ENCODE data around the gene SEMA5B. TPM values are rescaled to one million over a fixed set of nuclear protein-coding genes. Genes with fewer than 3 reads are reported as not detected.

SEMA5B gene
- total and polyA plus RNA-seq, 8 donors = 0.61 to 9.0 (median 6.4) TPM

- Histone ChIP-seq H3K27me3 (no peaks in the 10 kb centered on the region), H3K36me3 (no peaks in the 10 kb centered on the region), H3K4me3 (no peak overlapping the region), H3K9me3 (no peaks in the 10 kb centered on the region), H3K4me1 (peaks cover 0 to 12% of the 10 kb centered on the region in 2 donors), H3K27ac (no peak overlapping the region)
- DNase-seq (peak in 1 of 4 donors; percentile 21), ATAC-seq (peak; percentile 46)
- intact Hi-C loops (cut with DNase I) = no loop called here
- TF ChIP-seq CTCF (IDR thresholded peaks at IDR 0.05) = no peak
Observed at GRCh38 chr3:122952520-122952919, 75.0 kb downstream of the SEMA5B start.

- DNase-seq = no peak
- no peaks in the 10 kb centered on the region for H3K36me3 ChIP-seq
- no peak overlapping the region for H3K27ac ChIP-seq
- H3K4me1 ChIP-seq = no peaks in the 10 kb centered on the region
- H3K27me3 ChIP-seq = no peaks in the 10 kb centered on the region
- intact Hi-C loops (cut with DNase I) = loop anchor here in 1 of 2 donors (10.0 kb wide), 2 partner anchors 76 to 306 kb away; partner anchors contain the start of gene SEMA5B
- no peak for ATAC-seq
- no peaks in the 10 kb centered on the region for H3K9me3 ChIP-seq
- H3K4me3 ChIP-seq = no peak overlapping the region
- TF ChIP-seq CTCF (IDR thresholded peaks at IDR 0.05) = no peak
Observed at GRCh38 chr3:122948408-122948807, 79.2 kb downstream of the SEMA5B start.

GRCh38 chr3:122947738-122948137, 79.8 kb downstream of the SEMA5B start:
- Histone ChIP-seq H3K4me1 (peaks cover 0 to 4% of the 10 kb centered on the region in 2 donors), H3K27me3 (no peaks in the 10 kb centered on the region), H3K27ac (no peak overlapping the region), H3K4me3 (no peak overlapping the region), H3K36me3 (no peaks in the 10 kb centered on the region), H3K9me3 (no peaks in the 10 kb centered on the region)
- intact Hi-C loops (cut with DNase I) = loop anchor here in 1 of 2 donors (10.0 kb wide), 2 partner anchors 77 to 307 kb away; partner anchors contain the start of gene SEMA5B
- TF ChIP-seq CTCF (IDR thresholded peaks at IDR 0.05) = no peak
- DNase-seq (peak in 1 of 4 donors; percentile 51), ATAC-seq (no peak)

- DNase-seq (peak in 1 of 4 donors; percentile 54), ATAC-seq (no peak)
- Histone ChIP-seq H3K4me3 (no peak overlapping the region), H3K9me3 (no peaks in the 10 kb centered on the region), H3K27me3 (no peaks in the 10 kb centered on the region), H3K27ac (no peak overlapping the region), H3K4me1 (peaks cover 0 to 7% of the 10 kb centered on the region in 2 donors), H3K36me3 (no peaks in the 10 kb centered on the region)
- TF ChIP-seq CTCF (IDR thresholded peaks at IDR 0.05) = no peak
- intact Hi-C loops (cut with DNase I) = loop anchor here in 1 of 2 donors (10.0 kb wide), 2 partner anchors 78 to 308 kb away; partner anchors contain the start of gene SEMA5B
Observed at GRCh38 chr3:122947196-122947595, 80.4 kb downstream of the SEMA5B start.

- no peaks in the 10 kb centered on the region for H3K36me3 ChIP-seq
- H3K4me3 ChIP-seq = no peak overlapping the region
- H3K27ac ChIP-seq = no peak overlapping the region
- no peaks in the 10 kb centered on the region for H3K27me3 ChIP-seq
- H3K4me1 ChIP-seq = peaks cover 0 to 7% of the 10 kb centered on the region in 2 donors
- no peaks in the 10 kb centered on the region for H3K9me3 ChIP-seq
- DNase-seq = no peak
- ATAC-seq = no peak
- no peak for TF ChIP-seq CTCF (IDR thresholded peaks at IDR 0.05)
- intact Hi-C loops (cut with DNase I) = loop anchor here in 1 of 2 donors (10.0 kb wide), 2 partner anchors 79 to 309 kb away; partner anchors contain the start of gene SEMA5B
Observed at GRCh38 chr3:122946185-122946584, 81.4 kb downstream of the SEMA5B start.

Data from left lung (tissue), 10 donors.